H4 (cell line): ENCODE results near the gene C20orf96. TPM values are rescaled to one million over a fixed set of nuclear protein-coding genes. Genes with fewer than 3 reads are reported as not detected.
"Not testable (repeated sequence)": the region's sequence is repeated elsewhere in the genome, so short reads cannot be mapped to it uniquely, and the experiment has no call there.

Experiments
- DNase-seq: peaks from one replicate; pipeline ENCODE4 v3.0.0-alpha.2; 2015; ENCODE audit warnings: low spot score
- total RNA-seq: library from RNA; depleted of rRNA; stranded (reverse); fragments of >200 nt; shearing (Covaris generic); gene quantifications from 2 replicates; pipeline ENCODE4 v1.2.3, GENCODE V29; 2014

C20orf96 gene
- total RNA-seq, 1 experiment from 2014 or later: 1.6 TPM

- no peak for DNase-seq
Measured at GRCh38 chr20:284172-284571, 6.4 kb downstream of the C20orf96 start.

GRCh38 chr20:278607-279571 is 11.7 kb downstream of the C20orf96 start:
- DNase-seq: no peak

GRCh38 chr20:278181-278580 is 12.4 kb downstream of the C20orf96 start:
- DNase-seq: no peak

GRCh38 chr20:277496-277781 is 13.1 kb downstream of the C20orf96 start:
- no peak for DNase-seq

GRCh38 chr20:276620-277495 is 13.7 kb downstream of the C20orf96 start:
- no peak for DNase-seq

GRCh38 chr20:275791-276190 is 14.8 kb downstream of the C20orf96 start:
- DNase-seq: no peak

- DNase-seq: no peak
Measured at GRCh38 chr20:273884-274283, 16.7 kb downstream of the C20orf96 start.

- DNase-seq: no peak
Measured at GRCh38 chr20:272718-273117, 17.8 kb downstream of the C20orf96 start.

GRCh38 chr20:271528-271927 is 19.0 kb downstream of the C20orf96 start:
- no peak for DNase-seq

GRCh38 chr20:271069-271468 is 19.5 kb downstream of the C20orf96 start:
- no peak for DNase-seq

GRCh38 chr20:270517-270916 is 20.0 kb downstream of the C20orf96 start:
- DNase-seq: no peak

GRCh38 chr20:266596-267562 is 23.7 kb downstream of the C20orf96 start:
- peak; percentile 79 for DNase-seq

- no peak for DNase-seq
Measured at GRCh38 chr20:263701-264100, 26.8 kb downstream of the C20orf96 start.

GRCh38 chr20:259981-260380 is 30.6 kb downstream of the C20orf96 start:
- no peak for DNase-seq

GRCh38 chr20:258963-259362 is 31.6 kb downstream of the C20orf96 start:
- DNase-seq: no peak

- no peak for DNase-seq
Measured at GRCh38 chr20:258269-258858, 32.2 kb downstream of the C20orf96 start.

- no peak for DNase-seq
Measured at GRCh38 chr20:257419-257818, 33.1 kb downstream of the C20orf96 start, which contains the start of gene DEFB132. TSS of gene DEFB132 (plus strand) at chr20:257724. CDS start at chr20:257779, 55 bp downstream.

GRCh38 chr20:253447-253846 is 37.1 kb downstream of the C20orf96 start:
- not testable (repeated sequence) for DNase-seq

- DNase-seq: no peak
Measured at GRCh38 chr20:252801-253200, 37.7 kb downstream of the C20orf96 start.

GRCh38 chr20:251354-251753 is 39.2 kb downstream of the C20orf96 start:
- DNase-seq: no peak

GRCh38 chr20:242905-243304 is 47.6 kb downstream of the C20orf96 start:
- no peak for DNase-seq
